Measurements from ENCODE around the gene BBX.
"Not testable (repeated sequence)": the region's sequence is repeated elsewhere in the genome, so short reads cannot be mapped to it uniquely, and the experiment has no call there.

The BBX gene

DNA sequence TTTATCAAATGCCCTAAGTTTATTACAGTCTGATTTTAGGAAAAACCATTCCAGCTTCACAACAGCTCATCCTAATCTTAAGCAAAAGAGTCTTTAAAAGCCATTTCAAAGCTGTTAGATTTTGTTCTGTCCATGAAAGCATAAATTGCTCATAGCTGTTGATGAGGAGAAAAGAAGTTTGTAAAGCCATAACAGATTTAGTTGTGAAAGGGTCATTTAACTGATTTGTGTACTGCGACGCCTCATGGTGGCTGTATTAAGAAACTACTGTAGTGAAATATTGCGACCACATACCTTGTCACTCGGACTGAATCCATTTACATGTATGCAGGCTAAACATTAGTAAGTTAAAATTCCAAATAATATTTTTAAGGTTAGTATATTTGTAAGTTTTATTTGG is 20.9 kb downstream of the BBX start:
- no peak for DNase-seq

DNA sequence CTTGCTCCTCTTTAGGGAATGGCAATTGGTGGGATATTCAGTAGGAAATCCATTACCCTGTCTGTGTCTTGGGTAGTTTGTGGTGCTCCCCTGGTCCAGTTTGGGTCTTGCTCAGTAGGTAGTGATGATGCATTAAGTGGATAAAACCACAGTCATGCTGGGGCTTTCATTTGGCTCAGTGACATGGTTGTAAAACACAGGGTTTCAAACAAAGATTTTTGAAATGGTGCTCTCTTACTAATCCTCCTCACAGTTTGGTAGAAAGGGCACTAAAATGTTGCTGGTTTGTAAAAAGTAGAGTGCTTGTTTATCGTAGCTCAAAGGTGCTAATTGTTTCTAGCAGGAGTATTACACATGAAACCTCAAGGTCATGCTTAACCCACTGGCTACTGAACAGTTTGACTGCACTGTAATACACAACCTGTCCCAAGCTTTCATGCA is 22.9 kb downstream of the BBX start:
- no peak for DNase-seq

GRCh38 chr3:107548601-107549000 is 25.8 kb downstream of the BBX start:
- no peak for DNase-seq

DNA sequence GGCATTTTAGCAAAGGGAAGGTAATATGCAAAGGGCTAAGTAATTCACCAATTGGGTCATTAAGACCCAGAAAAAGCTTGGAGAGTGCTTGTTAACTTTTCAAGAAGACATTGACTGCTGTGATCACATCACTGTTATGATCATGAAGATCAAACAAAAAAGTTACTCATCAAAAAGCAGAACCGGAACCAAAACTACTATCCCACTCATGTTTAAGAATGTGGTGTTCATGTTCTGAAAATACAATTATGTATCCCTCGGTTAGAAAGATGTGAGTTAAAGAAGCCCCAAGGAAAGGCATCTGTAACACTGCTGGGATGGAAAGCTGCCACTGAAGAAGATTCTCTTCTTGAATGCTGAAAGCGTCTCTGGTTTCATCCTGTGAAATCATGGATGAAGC is 32.6 kb downstream of the BBX start:
- DNase-seq: no peak

- DNase-seq: no peak
Measured at GRCh38 chr3:107557743-107558142, 35.0 kb downstream of the BBX start.

DNA sequence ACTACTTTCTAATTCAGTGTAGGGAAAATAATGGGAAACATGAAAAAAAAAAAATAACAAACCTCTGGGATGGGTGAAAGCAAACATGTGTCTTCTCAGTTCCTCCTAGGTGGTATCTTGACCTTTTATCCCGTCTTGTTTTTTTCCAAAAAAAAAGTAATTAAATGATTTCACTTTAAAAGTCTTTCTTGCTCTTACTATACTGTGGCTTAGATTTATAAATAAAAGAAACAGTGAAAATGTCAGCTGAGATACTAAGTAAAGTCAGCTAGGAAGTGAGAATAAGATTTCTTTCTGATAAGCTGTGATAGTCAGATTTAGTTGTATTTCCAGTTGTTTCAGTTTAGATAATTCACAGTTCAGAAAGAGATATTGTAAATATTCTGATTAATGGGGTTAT is 37.4 kb downstream of the BBX start:
- DNase-seq: no peak

DNA sequence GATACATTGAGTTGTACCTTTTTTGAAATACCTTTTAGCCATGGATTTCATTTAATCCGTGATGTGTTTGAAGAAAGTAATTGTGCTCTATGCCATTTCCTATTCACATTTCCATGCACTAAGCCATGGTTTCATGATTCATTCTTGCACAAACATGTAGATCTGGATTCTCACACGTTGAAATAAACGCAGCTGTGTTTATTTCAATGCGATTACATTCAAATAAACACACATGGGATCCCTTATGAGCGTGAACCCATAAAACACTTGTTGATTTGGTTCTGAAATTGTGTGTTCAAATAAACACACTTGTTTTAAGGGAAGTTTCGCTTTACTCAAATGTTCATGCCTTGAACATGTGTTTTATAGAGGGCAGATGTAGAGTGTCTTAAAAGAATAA is 39.2 kb downstream of the BBX start:
- no peak for DNase-seq

GRCh38 chr3:107562969-107563529 is 40.3 kb downstream of the BBX start:
- DNase-seq: no peak

DNA sequence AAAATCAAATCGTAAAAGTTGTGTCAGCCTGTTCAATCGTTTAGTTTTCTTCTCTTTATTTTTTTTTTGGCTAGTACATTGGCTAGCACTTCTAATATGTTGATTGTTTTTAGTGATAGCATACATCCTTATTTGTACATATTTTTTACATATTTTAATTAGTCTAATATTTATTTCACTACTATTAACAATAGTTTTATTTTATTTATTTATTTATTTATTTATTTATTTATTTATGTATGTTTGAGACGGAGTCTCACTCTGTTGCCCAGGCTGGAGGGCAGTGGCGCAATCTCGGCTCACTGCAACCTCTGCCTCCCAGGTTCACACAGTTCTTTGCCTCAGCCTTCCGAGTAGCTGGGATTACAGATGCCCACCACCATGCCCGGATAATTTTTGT is 42.5 kb downstream of the BBX start:
- not testable (repeated sequence) for DNase-seq

GRCh38 chr3:107571089-107571488 is 48.3 kb downstream of the BBX start:
- not testable (repeated sequence) for DNase-seq

DNA sequence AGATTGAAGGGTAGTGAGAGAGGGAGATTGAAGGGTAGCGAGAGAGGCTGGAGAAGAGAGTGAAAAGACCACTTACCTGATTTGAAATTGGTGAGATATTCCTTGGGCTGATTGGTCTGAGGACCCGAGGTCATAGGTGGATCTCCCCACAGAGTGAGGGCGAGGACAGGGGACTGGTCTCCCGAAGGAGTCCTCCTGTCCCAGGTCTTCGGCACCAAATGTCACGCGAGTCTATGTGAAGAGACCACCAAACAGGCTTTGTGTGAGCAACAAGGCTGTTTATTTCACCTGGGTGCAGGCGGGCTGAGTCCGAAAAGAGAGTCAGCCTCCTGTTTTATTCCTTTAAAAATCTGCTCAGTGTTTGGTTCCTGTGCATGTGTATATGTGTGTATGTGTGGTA is 48.7 kb downstream of the BBX start:
- DNase-seq: not testable (repeated sequence)

GRCh38 chr3:107574650-107575049 is 51.9 kb downstream of the BBX start:
- DNase-seq: no peak

GRCh38 chr3:107578091-107578490 is 55.3 kb downstream of the BBX start:
- no peak for DNase-seq

- no peak for DNase-seq
Measured at GRCh38 chr3:107578523-107578922, 55.8 kb downstream of the BBX start.

DNA sequence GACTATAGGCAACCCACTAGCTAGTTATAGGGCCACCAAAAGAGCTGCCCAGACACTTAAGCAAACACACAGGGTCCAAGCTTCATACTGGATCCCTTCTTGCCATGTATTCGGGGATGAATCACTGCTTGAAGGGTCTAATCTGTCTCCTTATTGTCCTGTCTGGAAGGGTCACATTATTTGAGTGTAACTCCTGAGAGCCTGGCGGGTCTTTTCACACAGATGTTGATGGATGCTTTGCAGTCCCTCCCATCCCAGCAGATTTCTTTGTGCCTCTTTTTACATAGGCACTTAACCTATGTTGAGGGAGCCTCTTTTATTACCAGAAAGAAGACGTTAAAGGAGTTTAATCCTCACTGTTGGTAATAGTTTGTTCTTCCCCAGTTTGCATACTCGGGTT is 56.6 kb downstream of the BBX start:
- no peak for DNase-seq

- DNase-seq: no peak
Measured at GRCh38 chr3:107581230-107581629, 58.5 kb downstream of the BBX start.

- DNase-seq: no peak
Measured at GRCh38 chr3:107588217-107588616, 65.5 kb downstream of the BBX start.

DNA sequence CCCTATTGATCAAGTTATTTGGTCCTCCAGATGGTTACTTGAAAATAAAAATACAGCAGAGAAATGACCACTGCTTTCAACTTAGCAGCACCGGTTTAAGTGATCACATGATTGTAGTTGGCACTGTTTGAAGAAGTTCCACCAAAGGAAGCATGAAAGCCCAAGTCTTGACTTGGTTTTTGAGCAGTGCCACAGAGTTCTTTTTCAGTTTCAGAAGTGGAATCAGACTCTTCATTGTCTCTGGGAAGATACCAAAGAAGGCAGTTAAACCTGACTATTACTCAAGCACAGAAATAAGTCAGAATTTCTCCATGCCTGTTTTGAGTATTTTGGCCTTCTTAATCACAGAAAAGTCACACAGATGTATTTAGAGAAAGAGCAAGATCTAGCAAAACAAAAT is 66.7 kb downstream of the BBX start:
- DNase-seq: no peak

DNA sequence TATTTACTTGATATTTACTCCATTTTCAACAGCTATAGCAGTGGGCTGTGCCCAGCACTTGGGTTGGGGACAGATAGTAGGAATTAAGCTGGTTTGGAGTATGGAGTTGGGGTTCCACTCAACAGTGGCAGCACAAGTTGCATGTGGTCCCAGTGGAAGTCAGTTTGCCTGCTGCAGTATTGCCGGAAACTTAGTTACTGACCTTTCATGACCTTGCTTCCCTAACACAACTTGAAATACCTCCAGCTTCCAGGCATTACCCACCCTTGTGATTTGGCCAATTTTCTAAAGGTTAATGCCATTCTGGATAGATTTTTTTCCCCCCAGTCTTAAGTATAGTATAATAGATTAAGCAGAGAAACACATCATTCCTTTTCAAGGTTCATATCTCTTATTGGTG is 68.0 kb downstream of the BBX start:
- DNase-seq: no peak

GRCh38 chr3:107592073-107592472 is 69.3 kb downstream of the BBX start:
- no peak for DNase-seq

- DNase-seq: no peak
Measured at GRCh38 chr3:107594870-107595269, 72.1 kb downstream of the BBX start.

DNA sequence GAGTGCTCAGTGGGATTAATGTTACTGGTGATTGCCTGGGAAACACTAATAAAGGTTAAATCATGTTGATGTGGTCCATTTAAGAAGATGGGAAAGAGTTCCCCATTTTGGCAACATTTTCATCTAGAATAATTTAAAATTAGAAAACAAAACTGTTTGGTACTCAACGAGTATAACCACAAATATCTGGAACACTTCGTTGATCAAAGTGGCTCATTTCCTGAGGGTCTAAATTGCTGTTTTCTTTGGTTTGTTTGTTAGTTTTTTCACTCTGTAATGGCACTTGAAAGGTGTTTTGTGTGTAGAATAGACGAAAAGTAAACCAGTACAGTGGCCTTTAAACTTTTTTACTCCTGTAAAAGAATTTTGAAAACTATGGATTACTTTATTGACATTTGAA is 73.9 kb downstream of the BBX start:
- DNase-seq: no peak

DNA sequence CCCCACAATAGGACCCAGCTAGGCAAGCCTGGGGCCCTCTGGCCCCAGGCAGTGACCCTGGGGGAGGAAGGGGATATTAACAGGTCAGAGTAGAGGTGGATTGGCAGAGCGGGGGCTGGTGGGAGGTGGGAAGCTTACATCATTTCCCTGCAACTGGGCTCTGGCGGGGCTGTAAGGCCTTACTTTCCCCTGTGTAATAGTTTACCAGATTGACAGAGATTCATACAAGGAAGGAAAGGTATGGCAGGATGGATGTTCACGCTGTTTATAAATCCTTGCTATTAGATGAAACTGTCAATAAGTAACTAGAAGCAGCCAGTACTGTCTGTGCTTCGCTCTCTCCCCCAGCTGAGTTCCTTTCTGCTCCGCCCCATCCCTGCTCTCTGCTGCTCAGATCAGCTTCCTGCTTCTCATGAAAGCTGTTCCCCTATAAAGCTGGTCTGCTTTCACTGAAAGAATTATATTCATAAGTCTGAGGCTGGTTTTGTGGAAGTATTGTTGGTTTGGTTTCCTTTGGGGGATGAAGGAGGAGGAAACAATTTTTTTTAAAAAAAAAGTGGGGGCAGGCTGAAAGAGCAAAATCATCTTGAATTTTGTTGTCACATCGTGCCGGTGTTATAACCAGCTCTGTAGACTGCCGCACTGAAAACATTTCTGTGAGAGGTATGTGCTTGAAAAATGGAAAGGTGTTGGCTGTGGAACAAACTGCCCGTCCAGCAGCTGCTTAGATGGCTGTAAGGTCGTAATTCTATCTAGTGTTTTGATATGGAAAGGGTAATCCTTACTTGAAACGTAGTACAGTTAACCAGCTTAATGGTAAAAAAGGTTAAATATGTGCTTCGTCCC is 76.4 kb downstream of the BBX start:
- no peak for DNase-seq

DNA sequence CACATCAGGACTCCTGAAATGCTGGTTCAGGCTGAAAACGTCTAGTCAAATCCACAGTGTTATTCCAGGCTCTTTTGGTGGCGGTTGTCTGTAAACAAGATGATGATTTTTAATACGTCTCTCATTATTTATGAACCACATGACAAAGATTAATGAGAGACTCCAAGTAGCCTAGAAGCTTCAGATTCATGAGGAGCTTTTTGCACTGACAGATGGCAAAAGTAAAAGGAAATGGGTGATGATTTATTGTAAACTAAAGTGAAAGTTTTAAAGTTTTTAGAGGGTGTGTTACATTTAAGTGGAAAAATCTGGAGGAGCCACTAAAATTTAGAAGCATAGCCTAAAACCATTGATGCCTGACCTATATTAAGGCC is 77.0 kb downstream of the BBX start:
- DNase-seq: no peak

DNA sequence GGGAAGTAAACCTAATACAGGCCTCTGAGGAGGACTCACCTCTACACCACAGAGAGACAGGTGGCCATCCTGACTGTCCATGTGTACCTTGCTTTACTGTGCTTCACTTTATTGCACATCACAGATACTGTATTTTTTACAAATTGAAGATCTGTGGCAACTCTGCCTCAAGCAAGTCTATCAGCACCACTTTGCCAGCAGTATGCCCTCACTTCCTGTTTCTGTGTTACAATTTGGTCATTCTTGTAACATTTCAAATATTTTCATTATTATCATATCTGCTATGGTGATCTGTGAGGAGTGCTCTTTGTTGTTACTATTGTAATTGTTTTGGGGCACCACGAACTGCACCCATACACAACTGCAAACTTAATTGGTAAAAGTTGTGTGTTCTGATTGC is 78.0 kb downstream of the BBX start:
- no peak for DNase-seq
